AG09309 (cell line): Measurements from ENCODE around the gene TMF1.

Source experiments
- DNase-seq: peaks from one replicate; pipeline ENCODE4 v3.0.0-alpha.2; 2010; ENCODE audit warnings: low read depth
- H3K4me3 ChIP-seq: 2 replicates; pipeline ENCODE4 v1.5.1; 2011; ENCODE audit warnings: mild to moderate bottlenecking, low read depth, low read length, moderate library complexity; ENCODE audit not compliant: control insufficient read depth
- CTCF ChIP-seq: IDR thresholded peaks from 2 replicates; pipeline ENCODE4 v1.5.1; 2011; ENCODE audit warnings: mild to moderate bottlenecking, low read depth, low read length, inconsistent platforms; ENCODE audit not compliant: insufficient read depth, control insufficient read depth; ENCODE audit errors: missing control alignments

The TMF1 gene, protein sequence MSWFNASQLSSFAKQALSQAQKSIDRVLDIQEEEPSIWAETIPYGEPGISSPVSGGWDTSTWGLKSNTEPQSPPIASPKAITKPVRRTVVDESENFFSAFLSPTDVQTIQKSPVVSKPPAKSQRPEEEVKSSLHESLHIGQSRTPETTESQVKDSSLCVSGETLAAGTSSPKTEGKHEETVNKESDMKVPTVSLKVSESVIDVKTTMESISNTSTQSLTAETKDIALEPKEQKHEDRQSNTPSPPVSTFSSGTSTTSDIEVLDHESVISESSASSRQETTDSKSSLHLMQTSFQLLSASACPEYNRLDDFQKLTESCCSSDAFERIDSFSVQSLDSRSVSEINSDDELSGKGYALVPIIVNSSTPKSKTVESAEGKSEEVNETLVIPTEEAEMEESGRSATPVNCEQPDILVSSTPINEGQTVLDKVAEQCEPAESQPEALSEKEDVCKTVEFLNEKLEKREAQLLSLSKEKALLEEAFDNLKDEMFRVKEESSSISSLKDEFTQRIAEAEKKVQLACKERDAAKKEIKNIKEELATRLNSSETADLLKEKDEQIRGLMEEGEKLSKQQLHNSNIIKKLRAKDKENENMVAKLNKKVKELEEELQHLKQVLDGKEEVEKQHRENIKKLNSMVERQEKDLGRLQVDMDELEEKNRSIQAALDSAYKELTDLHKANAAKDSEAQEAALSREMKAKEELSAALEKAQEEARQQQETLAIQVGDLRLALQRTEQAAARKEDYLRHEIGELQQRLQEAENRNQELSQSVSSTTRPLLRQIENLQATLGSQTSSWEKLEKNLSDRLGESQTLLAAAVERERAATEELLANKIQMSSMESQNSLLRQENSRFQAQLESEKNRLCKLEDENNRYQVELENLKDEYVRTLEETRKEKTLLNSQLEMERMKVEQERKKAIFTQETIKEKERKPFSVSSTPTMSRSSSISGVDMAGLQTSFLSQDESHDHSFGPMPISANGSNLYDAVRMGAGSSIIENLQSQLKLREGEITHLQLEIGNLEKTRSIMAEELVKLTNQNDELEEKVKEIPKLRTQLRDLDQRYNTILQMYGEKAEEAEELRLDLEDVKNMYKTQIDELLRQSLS

DNA sequence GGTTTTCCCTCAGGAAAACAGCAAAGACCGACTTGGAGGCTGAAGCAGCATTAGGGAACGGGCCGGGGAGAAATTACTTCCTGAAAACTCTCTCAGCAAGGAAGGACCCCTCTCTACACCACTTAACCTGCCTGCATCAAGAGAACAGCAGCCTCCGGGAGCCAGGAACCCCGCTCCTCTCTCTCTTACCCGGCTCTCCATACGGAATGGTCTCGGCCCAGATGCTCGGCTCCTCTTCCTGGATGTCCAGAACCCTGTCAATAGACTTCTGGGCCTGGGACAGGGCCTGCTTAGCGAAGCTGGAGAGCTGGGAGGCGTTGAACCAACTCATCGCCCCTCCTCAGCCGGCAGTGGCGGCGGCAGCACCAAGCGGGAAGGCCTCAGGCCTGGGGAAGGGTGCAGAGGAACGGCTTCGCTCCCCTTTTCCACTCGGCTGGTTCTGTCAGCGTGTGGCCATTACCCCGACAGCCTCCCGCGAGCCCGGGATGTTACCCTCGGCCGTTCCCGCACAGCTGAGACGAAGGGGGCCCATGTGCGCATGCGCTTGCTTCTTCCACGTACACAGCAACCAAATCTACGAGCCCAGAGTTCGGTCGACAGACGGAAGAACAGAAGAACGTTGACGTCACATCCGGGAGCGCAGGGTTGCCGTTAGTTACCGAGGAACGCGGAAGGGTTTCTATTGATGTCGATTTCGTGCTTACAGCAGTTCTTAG, at the start of gene TMF1:
TSS of gene TMF1 (minus strand) at position 578 of the 716 bp plus-strand sequence. CDS start at position 331, 247 bp downstream.
- H3K4me3 ChIP-seq, result peak within 1 kb of the TSS; percentile 85
- no peak for TF ChIP-seq CTCF
- peak; percentile 96 for DNase-seq

DNA sequence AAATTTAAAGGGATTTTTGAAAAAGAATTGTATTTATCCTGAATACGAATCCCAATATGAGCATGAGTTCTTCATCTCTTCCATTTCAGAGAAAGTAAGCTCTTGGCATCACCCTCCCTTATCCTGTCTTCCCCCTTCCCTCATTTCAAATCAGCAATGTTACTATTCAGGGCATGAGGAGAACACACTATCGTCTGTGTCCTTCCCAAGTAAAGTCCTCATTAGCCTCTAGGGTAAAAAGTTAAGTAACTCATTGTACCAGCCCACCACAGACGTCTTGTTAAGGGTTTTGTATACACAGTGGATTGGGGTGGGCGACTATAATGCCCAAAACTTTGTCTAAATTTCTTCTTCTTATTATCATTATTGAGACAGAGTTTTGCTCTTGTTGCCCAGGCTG, 47.4 kb upstream of the TMF1 start:
- no peak overlapping the region for H3K4me3 ChIP-seq
- no peak for TF ChIP-seq CTCF
- DNase-seq, result no peak

DNA sequence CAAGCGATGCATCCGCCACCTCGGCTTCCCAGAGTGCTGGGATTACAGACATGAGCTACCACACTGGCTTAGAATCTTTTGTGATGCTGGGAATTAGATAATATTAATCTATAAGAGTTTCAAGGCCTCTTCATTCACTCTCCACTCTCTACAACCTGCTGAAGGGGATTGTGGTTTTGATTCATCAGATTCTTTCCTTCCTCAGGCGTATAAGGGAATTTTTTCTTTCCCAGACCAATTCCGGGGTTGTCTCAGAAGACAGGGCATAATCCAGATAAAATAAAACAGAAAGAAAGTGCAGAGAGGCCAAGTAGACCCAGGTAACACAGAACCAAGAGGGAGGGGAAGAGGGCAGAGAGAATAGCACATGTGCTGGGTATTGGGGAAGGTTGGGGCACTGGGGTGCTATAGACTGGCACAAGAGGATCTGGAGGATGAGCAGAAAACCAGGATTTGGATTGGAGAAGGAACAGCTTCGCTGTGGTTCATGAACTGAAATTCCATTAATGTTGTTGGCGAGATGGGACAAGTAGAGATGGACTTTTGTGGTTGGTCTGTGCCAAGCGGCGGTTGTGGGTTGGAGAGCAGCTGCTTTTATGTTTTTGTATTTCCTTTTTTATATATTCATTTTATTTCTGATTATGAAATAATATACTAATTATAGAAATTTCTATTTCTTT, 45.4 kb upstream of the TMF1 start:
- no peak overlapping the region for H3K4me3 ChIP-seq
- TF ChIP-seq CTCF, result no peak
- no peak for DNase-seq

DNA sequence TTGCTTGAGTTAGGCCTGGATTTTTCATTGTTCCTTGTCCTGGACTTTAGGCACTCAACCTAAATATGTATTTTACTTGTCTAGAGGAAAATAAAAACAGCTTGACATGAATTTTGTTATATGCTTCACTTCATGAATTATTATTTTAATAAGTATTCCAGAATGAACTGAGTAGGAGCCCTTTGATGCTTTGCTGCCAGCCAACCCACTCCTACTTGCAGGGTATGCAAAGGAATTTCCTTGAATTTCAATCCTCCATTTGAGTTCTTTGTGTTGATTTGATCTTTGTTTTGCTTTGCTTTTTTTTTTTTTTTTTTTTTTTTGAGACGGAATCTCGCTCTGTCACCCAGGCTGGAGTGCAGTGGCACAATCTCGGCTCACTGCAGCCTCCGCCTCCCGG, 44.2 kb upstream of the TMF1 start:
- H3K4me3 ChIP-seq, result no peak overlapping the region
- no peak for TF ChIP-seq CTCF
- DNase-seq, result no peak

DNA sequence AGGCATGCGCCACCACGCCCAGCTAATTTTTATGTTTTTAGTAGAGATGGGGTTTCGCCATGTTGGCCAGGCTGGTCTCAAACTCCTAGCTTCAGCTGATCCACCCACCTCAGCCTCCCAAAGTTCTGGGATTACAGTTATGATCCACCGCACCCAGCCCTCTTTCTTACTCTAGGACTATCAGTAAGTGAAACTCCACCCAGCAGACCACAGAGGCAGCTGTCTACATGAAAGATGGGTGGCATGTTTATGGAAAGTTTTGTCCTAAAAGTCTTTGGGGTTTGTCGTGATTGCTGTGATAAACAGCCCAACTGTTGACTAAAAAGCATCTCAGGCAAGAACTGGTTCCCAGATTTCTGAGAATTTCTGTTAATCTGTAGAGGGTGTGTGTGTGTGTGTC, 43.5 kb upstream of the TMF1 start:
- TF ChIP-seq CTCF, result no peak
- no peak overlapping the region for H3K4me3 ChIP-seq
- DNase-seq, result no peak
